Activated T-cell treated with anti-CD3 and anti-CD28 coated beads, Interleukin-2, amount 50 U/mL, for 24 hours (primary cell): ENCODE data around the gene RACGAP1.

Source experiments
- DNase-seq: peaks from one replicate; pipeline ENCODE4 v3.0.0-alpha.2; 2020
- H3K27ac Mint-ChIP-seq: 2 replicates; pipeline ENCODE4 v1.8.0; 2020; ENCODE audit warnings: mild to moderate bottlenecking, mixed read lengths
- H3K27me3 Mint-ChIP-seq: 2 replicates; pipeline ENCODE4 v1.8.0; 2020; ENCODE audit warnings: mixed read lengths
- H3K36me3 Mint-ChIP-seq: 2 replicates; pipeline ENCODE4 v1.8.0; 2020; ENCODE audit warnings: low read depth, mixed read lengths
- H3K4me1 Mint-ChIP-seq: 2 replicates; pipeline ENCODE4 v1.8.0; 2020; ENCODE audit warnings: low read depth, mixed read lengths
- H3K4me3 Mint-ChIP-seq: 2 replicates; pipeline ENCODE4 v1.8.0; 2020; ENCODE audit warnings: mild to moderate bottlenecking, moderate library complexity, mixed read lengths
- H3K9me3 Mint-ChIP-seq: 2 replicates; pipeline ENCODE4 v1.8.0; 2020; ENCODE audit warnings: mixed read lengths

RACGAP1 gene

DNA sequence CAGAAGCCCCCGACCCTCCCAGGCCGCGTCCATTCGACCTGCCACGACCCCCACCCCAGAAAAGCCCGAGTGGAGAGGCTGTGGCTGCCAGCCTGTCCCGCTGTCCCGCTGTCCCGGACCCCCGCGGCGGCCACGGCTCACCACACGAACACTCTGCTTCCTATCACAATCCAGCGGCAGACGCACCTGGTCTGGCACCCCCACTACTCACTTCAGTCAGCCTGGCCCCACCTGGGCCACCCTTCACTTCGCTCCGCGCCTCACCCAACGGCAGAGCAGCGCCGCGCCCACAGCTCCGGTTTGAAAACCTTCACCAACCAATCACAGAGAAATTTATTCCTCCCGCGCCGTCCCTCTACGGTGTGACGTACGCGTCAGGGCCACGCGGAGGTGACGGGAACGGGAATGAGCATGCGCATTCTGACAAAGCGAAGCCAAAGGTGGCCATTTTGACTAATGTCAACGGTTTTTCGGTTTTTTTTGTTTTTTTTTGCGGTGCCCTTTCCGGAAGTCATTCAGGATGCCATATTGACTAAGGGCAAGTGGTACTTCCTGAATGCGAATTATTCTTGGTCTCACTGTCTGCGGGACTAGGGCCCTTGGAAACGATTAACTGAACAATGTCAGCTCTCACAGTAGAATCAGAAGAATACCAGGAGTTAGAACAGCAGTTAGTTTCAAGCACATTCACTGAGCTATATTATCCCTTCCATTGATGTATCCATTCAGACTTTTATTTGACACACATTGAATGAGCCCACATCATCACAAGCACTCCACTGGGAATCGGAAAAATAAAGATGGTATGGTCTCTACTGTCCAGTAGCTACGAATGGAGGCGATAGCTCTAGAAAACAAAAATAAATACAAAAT is at the start of gene RACGAP1:
RACGAP1 (minus strand) TSS at position 308 of the 873 bp plus-strand sequence. CDS start 8,779 bp downstream, outside the sequence.
- Mint-ChIP-seq H3K4me3 (peak within 1 kb of the TSS; percentile 98), H3K36me3 (peaks cover 30% of the 10 kb centered on the region), H3K4me1 (peaks cover 24% of the 10 kb centered on the region), H3K27me3 (no peaks in the 10 kb centered on the region), H3K9me3 (peaks cover 2% of the 10 kb centered on the region), H3K27ac (peak within 1 kb of the TSS; percentile 98)
- peak; percentile 91 for DNase-seq

GRCh38 chr12:50073712-50074111 is 48.4 kb upstream of the RACGAP1 start:
- Mint-ChIP-seq H3K27me3 (no peaks in the 10 kb centered on the region), H3K27ac (no peak overlapping the region), H3K36me3 (peaks cover 5% of the 10 kb centered on the region), H3K9me3 (no peaks in the 10 kb centered on the region), H3K4me3 (no peak overlapping the region), H3K4me1 (peaks cover 8% of the 10 kb centered on the region)
- no peak for DNase-seq

- Mint-ChIP-seq H3K4me1 (peaks cover 8% of the 10 kb centered on the region), H3K27ac (no peak overlapping the region), H3K4me3 (no peak overlapping the region), H3K36me3 (peaks cover 5% of the 10 kb centered on the region), H3K27me3 (no peaks in the 10 kb centered on the region), H3K9me3 (no peaks in the 10 kb centered on the region)
- no peak for DNase-seq
These were observed 47.9 kb upstream of the RACGAP1 start for GRCh38 chr12:50073206-50073605.

GRCh38 chr12:50072198-50072907 is 47.1 kb upstream of the RACGAP1 start:
- Mint-ChIP-seq H3K4me3 (no peak overlapping the region), H3K27ac (no peak overlapping the region), H3K36me3 (peaks cover 5% of the 10 kb centered on the region), H3K9me3 (no peaks in the 10 kb centered on the region), H3K27me3 (no peaks in the 10 kb centered on the region), H3K4me1 (peaks cover 8% of the 10 kb centered on the region)
- DNase-seq, result no peak

DNA sequence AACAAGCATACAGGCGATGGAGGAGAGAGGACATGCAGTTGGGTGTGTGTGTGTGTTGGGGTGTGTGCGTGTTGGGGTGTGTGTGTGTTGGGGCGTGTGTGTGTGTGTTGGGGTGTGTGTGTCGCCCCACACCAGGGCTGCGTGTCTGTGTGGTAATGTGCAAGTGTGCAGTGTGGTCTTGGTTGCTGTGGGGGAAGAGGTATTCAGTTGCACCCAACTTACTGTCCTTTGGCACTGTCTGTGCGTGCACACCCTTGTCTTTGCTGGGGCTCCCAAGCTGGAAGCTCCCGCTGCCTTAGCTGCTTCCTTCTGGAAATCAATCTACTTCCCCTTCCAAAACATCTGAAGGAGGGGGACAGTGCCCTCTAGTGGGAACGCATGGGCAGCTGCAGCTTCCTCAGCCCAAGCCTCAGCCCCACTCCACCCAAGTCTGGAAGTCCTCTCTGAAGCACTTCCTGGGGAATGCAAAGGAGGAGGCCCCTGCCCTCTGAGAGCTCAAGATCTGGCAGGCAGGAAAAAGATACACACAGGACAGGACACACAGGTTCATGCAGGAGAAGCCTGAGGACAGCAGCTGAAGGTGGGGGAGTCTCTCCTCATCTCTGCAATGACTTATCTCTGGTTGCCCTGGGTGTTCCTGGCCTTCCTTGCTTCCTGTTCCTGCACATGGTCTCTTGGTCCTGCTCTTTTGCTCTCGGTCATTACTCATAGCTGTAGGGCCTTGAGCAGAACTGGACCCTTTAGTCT is 45.2 kb upstream of the RACGAP1 start:
- Mint-ChIP-seq H3K27me3 (no peaks in the 10 kb centered on the region), H3K27ac (no peak overlapping the region), H3K36me3 (peaks cover 5% of the 10 kb centered on the region), H3K9me3 (no peaks in the 10 kb centered on the region), H3K4me1 (peaks cover 9% of the 10 kb centered on the region), H3K4me3 (no peak overlapping the region)
- DNase-seq, result peak; percentile 74

- Mint-ChIP-seq H3K36me3 (peaks cover 5% of the 10 kb centered on the region), H3K9me3 (no peaks in the 10 kb centered on the region), H3K4me1 (peaks cover 6% of the 10 kb centered on the region), H3K4me3 (no peak overlapping the region), H3K27ac (no peak overlapping the region), H3K27me3 (no peaks in the 10 kb centered on the region)
- no peak for DNase-seq
These were observed 44.2 kb upstream of the RACGAP1 start for GRCh38 chr12:50069539-50069938.

DNA sequence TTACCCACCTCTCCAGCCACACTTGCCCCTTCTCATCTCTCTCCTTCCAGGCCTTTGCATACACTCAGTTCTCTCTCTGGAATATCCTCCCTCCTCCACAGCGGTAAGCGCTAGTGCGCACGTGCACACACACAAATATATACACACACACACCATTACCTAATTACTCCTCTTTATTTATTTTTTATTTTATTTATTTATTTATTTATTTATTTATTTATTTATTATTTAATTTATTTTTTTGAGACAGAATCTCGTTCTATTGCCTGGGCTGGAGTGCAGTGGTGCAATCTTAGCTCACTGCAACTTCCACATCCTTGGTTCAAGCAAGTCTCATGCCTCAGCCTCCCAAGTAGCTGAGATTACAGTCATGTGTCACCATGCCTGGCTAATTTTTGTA is 43.8 kb upstream of the RACGAP1 start:
- H3K9me3 Mint-ChIP-seq, result no peaks in the 10 kb centered on the region
- H3K27ac Mint-ChIP-seq, result no peak overlapping the region
- no peaks in the 10 kb centered on the region for H3K27me3 Mint-ChIP-seq
- H3K4me1 Mint-ChIP-seq, result peaks cover 6% of the 10 kb centered on the region
- peaks cover 5% of the 10 kb centered on the region for H3K36me3 Mint-ChIP-seq
- no peak overlapping the region for H3K4me3 Mint-ChIP-seq
- DNase-seq, result no peak

GRCh38 chr12:50066402-50066801 is 41.1 kb upstream of the RACGAP1 start:
- H3K4me1 Mint-ChIP-seq, result peaks cover 6% of the 10 kb centered on the region
- no peaks in the 10 kb centered on the region for H3K9me3 Mint-ChIP-seq
- no peaks in the 10 kb centered on the region for H3K27me3 Mint-ChIP-seq
- peaks cover 8% of the 10 kb centered on the region for H3K36me3 Mint-ChIP-seq
- H3K4me3 Mint-ChIP-seq, result no peak overlapping the region
- DNase-seq, result no peak
- no peak overlapping the region for H3K27ac Mint-ChIP-seq

DNA sequence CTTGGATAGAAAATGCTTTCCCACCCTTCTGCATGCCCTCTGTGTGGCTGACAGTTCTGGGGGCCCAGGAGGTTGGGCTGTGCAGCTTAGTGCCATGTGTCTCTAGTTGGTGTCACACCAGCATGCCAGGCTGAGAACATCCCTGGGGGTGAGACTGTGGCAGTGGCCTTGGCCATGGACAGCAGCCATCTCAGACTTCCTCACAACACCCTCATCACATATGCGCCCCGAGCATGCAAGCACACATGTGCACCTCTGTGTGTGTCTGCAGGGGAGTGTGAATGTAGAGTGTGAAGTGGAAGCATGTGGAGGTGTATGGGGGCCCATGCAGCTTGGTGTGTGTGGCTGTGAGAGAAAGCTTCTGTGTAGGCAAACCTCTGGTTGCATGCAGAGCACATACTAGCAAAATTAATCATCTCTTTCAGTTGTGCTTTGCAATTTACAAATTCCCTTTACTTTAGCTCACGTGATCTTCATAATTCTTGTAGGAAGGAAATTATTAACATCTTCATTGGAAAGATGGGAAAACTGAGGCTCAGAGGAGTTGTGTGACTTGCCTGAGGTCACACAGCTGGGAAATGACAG is 40.5 kb upstream of the RACGAP1 start:
- no peak overlapping the region for H3K27ac Mint-ChIP-seq
- no peak for DNase-seq
- no peak overlapping the region for H3K4me3 Mint-ChIP-seq
- H3K9me3 Mint-ChIP-seq, result no peaks in the 10 kb centered on the region
- H3K4me1 Mint-ChIP-seq, result peaks cover 9% of the 10 kb centered on the region
- peaks cover 12% of the 10 kb centered on the region for H3K36me3 Mint-ChIP-seq
- no peaks in the 10 kb centered on the region for H3K27me3 Mint-ChIP-seq

DNA sequence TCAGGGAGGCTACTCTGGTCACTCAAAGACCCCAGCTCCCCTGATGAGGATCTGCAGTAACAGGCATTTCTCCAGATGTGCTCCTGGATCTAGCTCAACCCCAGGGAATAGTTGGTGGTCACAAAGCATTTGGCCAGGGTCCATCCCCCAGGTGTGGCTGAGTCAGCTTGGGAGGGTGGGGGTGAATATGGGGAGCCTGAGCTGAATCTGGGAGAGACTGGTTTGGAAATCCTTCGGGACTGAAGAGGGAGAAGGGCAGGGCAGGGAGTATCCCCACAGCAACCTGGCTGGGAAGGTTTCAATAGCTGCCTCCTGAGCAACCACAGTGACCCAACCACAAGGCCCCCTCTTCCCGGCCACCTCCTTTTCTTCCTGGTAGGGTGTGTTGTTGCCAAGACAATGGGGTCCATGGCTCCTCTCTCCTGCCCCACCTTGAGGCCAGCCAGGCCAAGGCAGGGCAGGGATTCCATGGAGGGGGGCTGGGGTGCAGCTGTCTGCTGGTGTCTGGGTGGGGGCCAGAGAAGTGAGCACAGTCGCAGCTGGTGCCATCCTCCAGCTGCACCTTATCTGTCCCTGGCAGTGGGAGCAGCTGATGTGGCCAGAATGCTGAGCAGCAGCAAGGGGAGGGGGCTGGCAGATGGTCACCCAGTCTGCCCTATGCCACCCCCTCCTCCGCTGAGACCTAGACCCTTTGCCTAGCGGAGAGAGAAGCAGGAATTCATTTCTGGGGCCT is 37.6 kb upstream of the RACGAP1 start:
- no peaks in the 10 kb centered on the region for H3K9me3 Mint-ChIP-seq
- DNase-seq, result no peak
- H3K4me3 Mint-ChIP-seq, result no peak overlapping the region
- no peak overlapping the region for H3K27ac Mint-ChIP-seq
- H3K27me3 Mint-ChIP-seq, result peaks cover 16% of the 10 kb centered on the region
- peaks cover 28% of the 10 kb centered on the region for H3K4me1 Mint-ChIP-seq
- peaks cover 26% of the 10 kb centered on the region for H3K36me3 Mint-ChIP-seq

DNA sequence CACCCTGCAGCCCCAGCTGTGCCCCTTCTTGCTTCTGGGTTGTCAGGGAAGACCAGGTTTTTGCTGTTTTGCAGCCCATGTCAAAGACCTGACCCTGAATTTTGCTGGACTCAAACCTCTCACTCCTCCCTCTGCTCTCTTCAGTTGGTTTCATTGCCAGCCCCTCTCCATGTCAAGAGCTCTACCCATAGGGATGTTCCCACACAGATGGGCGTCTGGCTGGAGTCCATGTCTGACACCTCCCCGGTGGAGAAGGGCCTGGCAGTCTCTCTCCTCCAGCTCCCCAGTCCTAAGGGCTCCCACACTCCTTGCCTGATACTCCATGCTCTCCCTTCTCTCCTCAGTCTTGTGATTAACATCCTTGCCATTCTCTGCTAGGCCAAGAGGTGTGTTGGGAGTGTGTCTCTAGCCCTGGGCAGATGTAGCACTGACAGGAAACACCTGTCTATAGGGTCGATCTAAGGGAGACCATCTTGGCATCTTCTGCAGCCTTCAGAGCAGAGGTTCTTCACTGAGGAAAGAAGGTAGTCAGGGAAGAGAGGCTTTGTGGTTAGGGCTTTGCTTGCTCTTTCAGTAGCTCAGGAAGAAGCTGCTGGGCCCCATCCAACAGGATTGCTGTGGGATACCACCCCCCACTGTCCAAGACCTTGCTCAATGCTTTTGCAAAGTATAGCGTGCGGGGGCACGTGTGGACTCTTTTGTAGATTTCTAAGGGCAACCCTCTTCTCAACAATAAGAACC is 36.8 kb upstream of the RACGAP1 start:
- no peak for DNase-seq
- Mint-ChIP-seq H3K36me3 (peaks cover 26% of the 10 kb centered on the region), H3K27ac (no peak overlapping the region), H3K4me1 (peaks cover 29% of the 10 kb centered on the region), H3K27me3 (peaks cover 17% of the 10 kb centered on the region), H3K9me3 (no peaks in the 10 kb centered on the region), H3K4me3 (no peak overlapping the region)

DNA sequence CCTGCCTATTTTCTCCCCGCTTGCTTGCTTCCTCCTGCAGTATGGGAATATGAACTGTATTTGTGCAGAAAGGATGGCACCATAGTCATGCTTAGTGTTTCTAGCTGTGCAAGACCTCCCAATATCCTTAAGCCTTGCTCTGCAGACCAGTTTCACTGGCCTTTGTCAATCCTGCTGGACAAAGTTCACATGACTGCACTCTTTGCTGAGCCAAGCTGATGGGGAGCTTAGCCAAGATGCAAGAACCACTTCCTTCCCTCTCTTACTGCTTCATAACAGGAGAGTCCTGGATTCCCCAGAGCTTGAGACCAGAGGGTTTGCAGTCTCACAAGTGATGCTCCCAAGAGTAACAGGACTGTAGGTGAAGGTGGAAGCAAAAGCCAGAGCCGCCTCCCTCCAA is 35.9 kb upstream of the RACGAP1 start:
- no peak for DNase-seq
- peaks cover 26% of the 10 kb centered on the region for H3K36me3 Mint-ChIP-seq
- peaks cover 27% of the 10 kb centered on the region for H3K27me3 Mint-ChIP-seq
- H3K9me3 Mint-ChIP-seq, result no peaks in the 10 kb centered on the region
- no peak overlapping the region for H3K27ac Mint-ChIP-seq
- no peak overlapping the region for H3K4me3 Mint-ChIP-seq
- peaks cover 38% of the 10 kb centered on the region for H3K4me1 Mint-ChIP-seq

DNA sequence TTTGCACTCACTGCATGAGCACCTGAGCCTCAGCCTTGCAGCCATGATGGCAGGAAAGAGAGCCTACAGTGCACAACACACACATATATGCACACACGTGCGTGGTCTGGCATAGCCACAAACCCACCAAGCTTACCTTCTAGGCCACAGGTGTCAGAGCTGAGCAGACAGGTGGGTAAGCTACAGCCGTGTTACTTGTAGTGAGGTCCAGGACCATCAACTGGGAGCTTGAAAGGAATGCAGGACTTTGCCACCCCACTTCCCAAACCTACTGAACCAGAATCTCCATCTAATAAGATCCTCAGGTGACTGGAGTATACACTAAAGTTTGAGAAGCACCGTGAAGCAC is 34.8 kb upstream of the RACGAP1 start:
- no peak for DNase-seq
- H3K9me3 Mint-ChIP-seq, result no peaks in the 10 kb centered on the region
- peaks cover 29% of the 10 kb centered on the region for H3K27me3 Mint-ChIP-seq
- H3K27ac Mint-ChIP-seq, result peak overlapping the region; percentile 89
- peak overlapping the region; percentile 73 for H3K4me3 Mint-ChIP-seq
- H3K36me3 Mint-ChIP-seq, result peaks cover 26% of the 10 kb centered on the region
- peaks cover 43% of the 10 kb centered on the region for H3K4me1 Mint-ChIP-seq
